GM23338 (cell line): ENCODE measurements around the gene ATP13A2. TPM values are rescaled to one million over a fixed set of nuclear protein-coding genes. Genes with fewer than 3 reads are reported as not detected.

ENCODE experiments used
- ATAC-seq: fragments of 200-7000 bp; cut with Tn5 transposase; 3 replicates; pipeline ENCODE4 v1.9.1; 2020
- DNase-seq: peaks from one replicate; pipeline ENCODE4 v3.0.0-alpha.2; 2015; ENCODE audit warnings: low spot score
- H2AFZ ChIP-seq: fragments of 200-600 bp; sonication (generic); 2 replicates; pipeline ENCODE4 v1.8.0; 2016; ENCODE audit warnings: antibody characterized with exemption, mild to moderate bottlenecking, moderate library complexity
- H3F3A ChIP-seq: fragments of 200-600 bp; sonication (generic); replicated peaks from 2 replicates; pipeline ENCODE4 v1.8.0; 2017; ENCODE audit warnings: antibody characterized with exemption, mixed run types, low read depth
- H3K27ac ChIP-seq: fragments of 200-600 bp; sonication (generic); 2 replicates; pipeline ENCODE4 v1.6.1; 2016; ENCODE audit warnings: low read depth
- H3K27me3 ChIP-seq: fragments of 200-600 bp; sonication (generic); 2 replicates; pipeline ENCODE4 v1.8.0; 2016; ENCODE audit warnings: mild to moderate bottlenecking, mixed run types, moderate library complexity; ENCODE audit not compliant: insufficient read depth
- H3K36me3 ChIP-seq: fragments of 200-600 bp; sonication (generic); 2 replicates; pipeline ENCODE4 v1.8.0; 2016; ENCODE audit warnings: mild to moderate bottlenecking; ENCODE audit not compliant: insufficient read depth
- H3K4me1 ChIP-seq: fragments of 200-600 bp; sonication (generic); 2 replicates; pipeline ENCODE4 v1.8.0; 2016; ENCODE audit warnings: mild to moderate bottlenecking, moderate library complexity; ENCODE audit not compliant: insufficient read depth
- H3K4me2 ChIP-seq: fragments of 200-600 bp; sonication (generic); 2 replicates; pipeline ENCODE4 v1.7.1; 2017; ENCODE audit warnings: mixed run types
- H3K4me3 ChIP-seq: fragments of 200-600 bp; sonication (generic); 2 replicates; pipeline ENCODE4 v1.6.1; 2016; ENCODE audit warnings: mixed run types
- H3K79me2 ChIP-seq: fragments of 200-600 bp; sonication (generic); replicated peaks from 2 replicates; pipeline ENCODE4 v1.8.0; 2017; ENCODE audit warnings: mild to moderate bottlenecking; ENCODE audit not compliant: insufficient read depth
- H3K9me2 ChIP-seq: fragments of 200-600 bp; sonication (generic); 2 replicates; pipeline ENCODE4 v1.8.0; 2017; ENCODE audit not compliant: insufficient read depth
- H4K20me1 ChIP-seq: fragments of 200-600 bp; sonication (generic); replicated peaks from 2 replicates; pipeline ENCODE4 v1.8.0; 2017; ENCODE audit warnings: mild to moderate bottlenecking; ENCODE audit not compliant: insufficient read depth
- H3K27ac Mint-ChIP-seq: 2 replicates; pipeline ENCODE4 v1.8.0; 2020; ENCODE audit warnings: inconsistent platforms, mild to moderate bottlenecking, moderate library complexity, mixed read lengths
- H3K27me3 Mint-ChIP-seq: 3 replicates; pipeline ENCODE4 v1.8.0; 2022; ENCODE audit warnings: low read depth, mild to moderate bottlenecking, moderate library complexity, mixed read lengths, inconsistent platforms; ENCODE audit not compliant: insufficient read depth, poor library complexity
- H3K36me3 Mint-ChIP-seq: 3 replicates; pipeline ENCODE4 v1.8.0; 2021; ENCODE audit warnings: low read depth, mild to moderate bottlenecking, inconsistent platforms, moderate library complexity, mixed read lengths
- H3K4me1 Mint-ChIP-seq: 3 replicates; pipeline ENCODE4 v1.8.0; 2020; ENCODE audit warnings: mild to moderate bottlenecking, inconsistent platforms, mixed read lengths
- H3K4me3 Mint-ChIP-seq: 3 replicates; pipeline ENCODE4 v1.8.0; 2021; ENCODE audit warnings: moderate library complexity, mild to moderate bottlenecking, inconsistent platforms, mixed read lengths
- H3K9me3 Mint-ChIP-seq: 3 replicates; pipeline ENCODE4 v1.8.0; 2020; ENCODE audit warnings: moderate library complexity, mild to moderate bottlenecking, inconsistent platforms, mixed read lengths
- EZH2 ChIP-seq: fragments of 200-600 bp; sonication (generic); IDR thresholded peaks from one replicate; pipeline ENCODE4 v1.8.0; 2017; ENCODE audit warnings: antibody characterized with exemption, mild to moderate bottlenecking, low read depth; ENCODE audit not compliant: unreplicated experiment
- EZH2phosphoT487 ChIP-seq: fragments of 200-600 bp; sonication (generic); IDR thresholded peaks from one replicate; pipeline ENCODE4 v1.8.1; 2018; ENCODE audit warnings: antibody characterized with exemption; ENCODE audit not compliant: unreplicated experiment
- NANOG ChIP-seq: IDR thresholded peaks from 2 replicates; pipeline ENCODE4 v1.6.1; 2016; ENCODE audit warnings: antibody characterized with exemption, borderline replicate concordance
- REST ChIP-seq: IDR thresholded peaks from one replicate; pipeline ENCODE4 v1.6.1; 2018; ENCODE audit warnings: antibody characterized with exemption; ENCODE audit not compliant: unreplicated experiment
- STAT1 ChIP-seq: IDR thresholded peaks from one replicate; pipeline ENCODE4 v1.6.1; 2016; ENCODE audit warnings: antibody characterized with exemption; ENCODE audit not compliant: unreplicated experiment
- ZNF114 ChIP-seq: fragments of 250-450 bp; sonication (Bioruptor Pico); IDR thresholded peaks from 2 replicates; pipeline ENCODE4 v1.5.0; 2020; ENCODE audit warnings: mild to moderate bottlenecking, moderate library complexity
- polyA plus RNA-seq: library from polyadenylated mRNA; unstranded; fragments of >200 nt; fragmentation: Nextera tagmentation; extraction: Ambion mirVana; gene quantifications from 2 replicates; pipeline ENCODE4 v1.2.1, GENCODE V29; 2016
- total RNA-seq: library from RNA; depleted of rRNA; stranded (reverse); fragments of >200 nt; shearing (Covaris generic); gene quantifications from 2 replicates; pipeline ENCODE4 v1.2.3, GENCODE V29; 2014

The ATP13A2 gene
- total and polyA plus RNA-seq, 2 experiments from 2014 or later: 30.1 to 87.7 TPM

GRCh38 chr1:17056551-17056950, 44.8 kb upstream of the ATP13A2 start:
- H4K20me1 ChIP-seq: peaks cover 10% of the 10 kb centered on the region; the same call in 1 of the 2 replicates
- peaks cover 20% of the 10 kb centered on the region for H3K4me1 Mint-ChIP-seq
- no peak for ATAC-seq
- H3K27ac ChIP-seq: no peak overlapping the region
- 0 out of 2 replicates have a peak, but pooled peaks cover 3% of the 10 kb centered on the region for H3K36me3 ChIP-seq
- H2AFZ ChIP-seq: no peak overlapping the region
- no peaks in the 10 kb centered on the region for H3K27me3 ChIP-seq
- H3K4me2 ChIP-seq: no peak overlapping the region
- no peak for TF ChIP-seq NANOG
- TF ChIP-seq STAT1: no peak
- no peak for TF ChIP-seq EZH2phosphoT487
- TF ChIP-seq EZH2: no peak
- TF ChIP-seq ZNF114 (CRISPR knock-in tag): no peak
- H3K4me3 ChIP-seq: no peak overlapping the region
- peaks cover 18% of the 10 kb centered on the region for H3K27me3 Mint-ChIP-seq
- no peak for DNase-seq
- H3K4me1 ChIP-seq: peaks cover 24% of the 10 kb centered on the region
- H3K9me3 Mint-ChIP-seq: no peaks in the 10 kb centered on the region
- H3K27ac Mint-ChIP-seq: no peak overlapping the region
- H3K9me2 ChIP-seq: no peaks in the 10 kb centered on the region
- peaks cover 21% of the 10 kb centered on the region for H3K79me2 ChIP-seq
- peaks cover 19% of the 10 kb centered on the region for H3F3A ChIP-seq
- H3K36me3 Mint-ChIP-seq: no peaks in the 10 kb centered on the region
- H3K4me3 Mint-ChIP-seq: no peak overlapping the region

GRCh38 chr1:17055801-17056200, 44.1 kb upstream of the ATP13A2 start:
- H3K79me2 ChIP-seq: peaks cover 28% of the 10 kb centered on the region
- no peak for DNase-seq
- H3K4me1 Mint-ChIP-seq: peaks cover 25% of the 10 kb centered on the region
- no peaks in the 10 kb centered on the region for H3K9me3 Mint-ChIP-seq
- H3K27me3 Mint-ChIP-seq: peaks cover 18% of the 10 kb centered on the region
- no peaks in the 10 kb centered on the region for H3K9me2 ChIP-seq
- no peak overlapping the region for H3K4me3 ChIP-seq
- H3K36me3 Mint-ChIP-seq: peaks cover 5% of the 10 kb centered on the region; the same call in 2 of the 3 replicates
- H3K4me1 ChIP-seq: peaks cover 23% of the 10 kb centered on the region
- no peak overlapping the region for H3K4me2 ChIP-seq
- peaks cover 12% of the 10 kb centered on the region; the same call in 1 of the 2 replicates for H4K20me1 ChIP-seq
- H3F3A ChIP-seq: peaks cover 19% of the 10 kb centered on the region
- no peaks in the 10 kb centered on the region for H3K27me3 ChIP-seq
- no peak for ATAC-seq
- no peak overlapping the region for H3K27ac ChIP-seq
- TF ChIP-seq EZH2phosphoT487 (no peak), REST (no peak)
- H2AFZ ChIP-seq: 0 out of 2 replicates have a peak overlapping the region, but pooled peaks have one; percentile 10
- no peak overlapping the region; the same call in 1 of the 2 replicates for H3K27ac Mint-ChIP-seq
- H3K36me3 ChIP-seq: 0 out of 2 replicates have a peak, but pooled peaks cover 3% of the 10 kb centered on the region
- no peak overlapping the region for H3K4me3 Mint-ChIP-seq
